Measurements from ENCODE around the gene TRDMT1. TPM values are rescaled to one million over a fixed set of nuclear protein-coding genes. Genes with fewer than 3 reads are reported as not detected.
A peak's percentile ranks its signal among the peaks of the same experiment; 100 is the strongest.

Gene TRDMT1
- total RNA-seq, 1 experiment from 2014 or later, result 3.3 TPM

GRCh38 chr10:17235136-17235535, 33.7 kb upstream of the TRDMT1 start:
- Histone ChIP-seq H3K36me3 (peaks cover 77% of the 10 kb centered on the region), H3K27me3 (no peaks in the 10 kb centered on the region), H3K9me3 (no peaks in the 10 kb centered on the region), H3K4me3 (no peak overlapping the region)
- DNase-seq, result no peak

- Histone ChIP-seq H3K4me3 (peak overlapping the region; percentile 82), H3K9me3 (no peaks in the 10 kb centered on the region), H3K27me3 (no peaks in the 10 kb centered on the region), H3K36me3 (peaks cover 84% of the 10 kb centered on the region)
- no peak for DNase-seq
These were observed 33.0 kb upstream of the TRDMT1 start for GRCh38 chr10:17234431-17234945.

- peak overlapping the region; percentile 82 for H3K4me3 ChIP-seq
- peaks cover 87% of the 10 kb centered on the region for H3K36me3 ChIP-seq
- no peaks in the 10 kb centered on the region for H3K27me3 ChIP-seq
- H3K9me3 ChIP-seq, result no peaks in the 10 kb centered on the region
- DNase-seq, result peak; percentile 49
These were observed 32.0 kb upstream of the TRDMT1 start for GRCh38 chr10:17233286-17233991.

- no peaks in the 10 kb centered on the region for H3K9me3 ChIP-seq
- peaks cover 83% of the 10 kb centered on the region for H3K36me3 ChIP-seq
- DNase-seq, result no peak
These were observed 30.9 kb upstream of the TRDMT1 start for GRCh38 chr10:17232276-17232960.

GRCh38 chr10:17231788-17232187, 30.3 kb upstream of the TRDMT1 start:
- Histone ChIP-seq H3K36me3 (peaks cover 77% of the 10 kb centered on the region), H3K9me3 (no peaks in the 10 kb centered on the region), H3K27me3 (no peaks in the 10 kb centered on the region), H3K4me3 (peak overlapping the region; percentile 82)
- DNase-seq, result no peak

More at GRCh38 chr10:17232276-17232960, 30.9 kb upstream of the TRDMT1 start:
- Histone ChIP-seq H3K4me3 (peak overlapping the region; percentile 82), H3K27me3 (no peaks in the 10 kb centered on the region)

GRCh38 chr10:17229967-17230682, 28.7 kb upstream of the TRDMT1 start:
- DNase-seq, result peak; percentile 83
- Histone ChIP-seq H3K27me3 (no peaks in the 10 kb centered on the region), H3K4me3 (peak overlapping the region; percentile 82), H3K9me3 (no peaks in the 10 kb centered on the region), H3K36me3 (peaks cover 60% of the 10 kb centered on the region)

- no peak for DNase-seq
- Histone ChIP-seq H3K27me3 (no peaks in the 10 kb centered on the region), H3K4me3 (peak overlapping the region; percentile 82), H3K9me3 (no peaks in the 10 kb centered on the region), H3K36me3 (peaks cover 55% of the 10 kb centered on the region)
These were observed 28.2 kb upstream of the TRDMT1 start for GRCh38 chr10:17229717-17229966.

- Histone ChIP-seq H3K4me3 (peak overlapping the region; percentile 82), H3K27me3 (no peaks in the 10 kb centered on the region), H3K36me3 (peaks cover 50% of the 10 kb centered on the region), H3K9me3 (no peaks in the 10 kb centered on the region)
- DNase-seq, result peak; percentile 95
These were observed 27.7 kb upstream of the TRDMT1 start for GRCh38 chr10:17229016-17229716.

- no peaks in the 10 kb centered on the region for H3K27me3 ChIP-seq
- peaks cover 42% of the 10 kb centered on the region for H3K36me3 ChIP-seq
- peak within 1 kb of the TSS; percentile 82 for H3K4me3 ChIP-seq
- H3K9me3 ChIP-seq, result peaks cover 3% of the 10 kb centered on the region; the same call in 1 of the 2 replicates
- DNase-seq, result peak; percentile 99
These were observed 26.9 kb upstream of the TRDMT1 start, which contains the start of gene VIM for GRCh38 chr10:17228091-17229015. Gene VIM, plus strand, starts transcription at chr10:17228241. Its CDS starts 1,182 bp downstream, at chr10:17229423.

GRCh38 chr10:17227367-17228090, 26.1 kb upstream of the TRDMT1 start:
- Histone ChIP-seq H3K4me3 (peak overlapping the region; percentile 82), H3K9me3 (peaks cover 3% of the 10 kb centered on the region; the same call in 1 of the 2 replicates), H3K36me3 (peaks cover 34% of the 10 kb centered on the region), H3K27me3 (no peaks in the 10 kb centered on the region)
- no peak for DNase-seq

- peak; percentile 66 for DNase-seq
- H3K27me3 ChIP-seq, result no peaks in the 10 kb centered on the region
- peaks cover 28% of the 10 kb centered on the region for H3K36me3 ChIP-seq
- peak overlapping the region; percentile 82 for H3K4me3 ChIP-seq
- peaks cover 3% of the 10 kb centered on the region; the same call in 1 of the 2 replicates for H3K9me3 ChIP-seq
These were observed 25.4 kb upstream of the TRDMT1 start for GRCh38 chr10:17226891-17227303.

GRCh38 chr10:17225808-17226207, 24.3 kb upstream of the TRDMT1 start:
- Histone ChIP-seq H3K4me3 (no peak overlapping the region), H3K27me3 (no peaks in the 10 kb centered on the region), H3K9me3 (peaks cover 3% of the 10 kb centered on the region; the same call in 1 of the 2 replicates), H3K36me3 (peaks cover 17% of the 10 kb centered on the region)
- no peak for DNase-seq

- Histone ChIP-seq H3K27me3 (no peaks in the 10 kb centered on the region), H3K36me3 (no peaks in the 10 kb centered on the region), H3K9me3 (peaks cover 3% of the 10 kb centered on the region; the same call in 1 of the 2 replicates), H3K4me3 (no peak overlapping the region)
- no peak for DNase-seq
These were observed 20.9 kb upstream of the TRDMT1 start for GRCh38 chr10:17222329-17222728.

- Histone ChIP-seq H3K36me3 (no peaks in the 10 kb centered on the region), H3K9me3 (peaks cover 3% of the 10 kb centered on the region; the same call in 1 of the 2 replicates), H3K4me3 (no peak overlapping the region), H3K27me3 (no peaks in the 10 kb centered on the region)
- DNase-seq, result no peak
These were observed 19.2 kb upstream of the TRDMT1 start for GRCh38 chr10:17220652-17221100.

- no peak overlapping the region for H3K4me3 ChIP-seq
- DNase-seq, result no peak
- no peaks in the 10 kb centered on the region for H3K27me3 ChIP-seq
- no peaks in the 10 kb centered on the region for H3K36me3 ChIP-seq
- peaks cover 3% of the 10 kb centered on the region; the same call in 1 of the 2 replicates for H3K9me3 ChIP-seq
These were observed 17.6 kb upstream of the TRDMT1 start for GRCh38 chr10:17219024-17219423.

All from MG63 (cell line).